Activated CD4-positive, CD25-positive, alpha-beta regulatory T cell treated with anti-CD3 and anti-CD28 coated beads, Interleukin-2, amount 50 U/mL, for 16 hours (primary cell): ENCODE measurements around the gene IGSF21.
"Not testable (repeated sequence)": the region's sequence is repeated elsewhere in the genome, so short reads cannot be mapped to it uniquely, and the experiment has no call there.

Experiments used
- DNase-seq: peaks from one replicate; pipeline ENCODE4 v3.0.0-alpha.2; 2020; ENCODE audit warnings: low read depth, low spot score

The IGSF21 gene

GRCh38 chr1:18144916-18145647 is 37.5 kb downstream of the IGSF21 start:
- DNase-seq = no peak

- DNase-seq = no peak
Measured at GRCh38 chr1:18145851-18146618, 38.4 kb downstream of the IGSF21 start.

GRCh38 chr1:18146886-18147285 is 39.3 kb downstream of the IGSF21 start:
- no peak for DNase-seq

- no peak for DNase-seq
Measured at GRCh38 chr1:18147672-18148071, 40.1 kb downstream of the IGSF21 start.

GRCh38 chr1:18148461-18148860 is 40.9 kb downstream of the IGSF21 start:
- no peak for DNase-seq

- DNase-seq = no peak
Measured at GRCh38 chr1:18149027-18149641, 41.5 kb downstream of the IGSF21 start.

- no peak for DNase-seq
Measured at GRCh38 chr1:18151436-18152122, 44.0 kb downstream of the IGSF21 start.

- DNase-seq = no peak
Measured at GRCh38 chr1:18154430-18155194, 47.0 kb downstream of the IGSF21 start.

GRCh38 chr1:18155881-18156385 is 48.3 kb downstream of the IGSF21 start:
- no peak for DNase-seq

GRCh38 chr1:18157352-18157751 is 49.8 kb downstream of the IGSF21 start:
- DNase-seq = no peak

- no peak for DNase-seq
Measured at GRCh38 chr1:18157968-18158367, 50.4 kb downstream of the IGSF21 start.

- DNase-seq = no peak
Measured at GRCh38 chr1:18158714-18159113, 51.1 kb downstream of the IGSF21 start.

GRCh38 chr1:18160290-18160942 is 52.8 kb downstream of the IGSF21 start:
- no peak for DNase-seq

GRCh38 chr1:18161690-18162089 is 54.1 kb downstream of the IGSF21 start:
- no peak for DNase-seq

- DNase-seq = not testable (repeated sequence)
Measured at GRCh38 chr1:18165640-18166039, 58.0 kb downstream of the IGSF21 start.

- no peak for DNase-seq
Measured at GRCh38 chr1:18166341-18166740, 58.7 kb downstream of the IGSF21 start.

GRCh38 chr1:18166929-18167328 is 59.3 kb downstream of the IGSF21 start:
- no peak for DNase-seq

GRCh38 chr1:18170444-18170843 is 62.8 kb downstream of the IGSF21 start:
- no peak for DNase-seq

- no peak for DNase-seq
Measured at GRCh38 chr1:18174037-18174436, 66.4 kb downstream of the IGSF21 start.

GRCh38 chr1:18175051-18175450 is 67.5 kb downstream of the IGSF21 start:
- DNase-seq = no peak
